Measurements from ENCODE around the gene NFRKB. TPM values are rescaled to one million over a fixed set of nuclear protein-coding genes. Genes with fewer than 3 reads are reported as not detected.
A peak's percentile ranks its signal among the peaks of the same experiment; 100 is the strongest.

The NFRKB gene
- total and polyA plus RNA-seq, 3 donors from 2014 or later = 48.1 to 81.3 (median 61.2) TPM

DNA sequence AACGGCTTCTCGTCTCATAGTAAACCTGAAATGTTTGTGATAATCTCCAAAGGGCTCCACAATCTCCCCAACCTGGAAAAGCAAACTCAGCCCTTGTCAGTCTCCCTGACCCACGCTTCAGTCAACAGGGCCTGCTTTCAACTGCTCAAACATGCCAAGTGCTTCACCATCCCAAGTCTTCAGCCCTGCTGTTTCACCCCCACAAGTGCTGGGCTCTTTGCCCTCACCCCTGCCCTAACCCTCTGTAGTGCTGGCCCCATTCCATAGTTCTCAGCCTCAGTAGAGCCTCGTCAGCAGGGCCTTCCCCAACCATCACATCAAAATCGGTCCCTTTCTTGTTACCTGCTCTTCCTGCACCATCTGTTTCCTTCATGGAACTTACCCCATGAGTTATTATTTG, 43.4 kb upstream of the NFRKB start:
- Histone ChIP-seq H3K4me3 (no peak overlapping the region), H3K27ac (no peak overlapping the region), H3K27me3 (no peaks in the 10 kb centered on the region), H3K4me1 (no peaks in the 10 kb centered on the region), H3K36me3 (ENCODE audit: low read depth, missing control alignments) (no peaks in the 10 kb centered on the region), H3K9me3 (no peaks in the 10 kb centered on the region)
- TF ChIP-seq, protein P1, sequence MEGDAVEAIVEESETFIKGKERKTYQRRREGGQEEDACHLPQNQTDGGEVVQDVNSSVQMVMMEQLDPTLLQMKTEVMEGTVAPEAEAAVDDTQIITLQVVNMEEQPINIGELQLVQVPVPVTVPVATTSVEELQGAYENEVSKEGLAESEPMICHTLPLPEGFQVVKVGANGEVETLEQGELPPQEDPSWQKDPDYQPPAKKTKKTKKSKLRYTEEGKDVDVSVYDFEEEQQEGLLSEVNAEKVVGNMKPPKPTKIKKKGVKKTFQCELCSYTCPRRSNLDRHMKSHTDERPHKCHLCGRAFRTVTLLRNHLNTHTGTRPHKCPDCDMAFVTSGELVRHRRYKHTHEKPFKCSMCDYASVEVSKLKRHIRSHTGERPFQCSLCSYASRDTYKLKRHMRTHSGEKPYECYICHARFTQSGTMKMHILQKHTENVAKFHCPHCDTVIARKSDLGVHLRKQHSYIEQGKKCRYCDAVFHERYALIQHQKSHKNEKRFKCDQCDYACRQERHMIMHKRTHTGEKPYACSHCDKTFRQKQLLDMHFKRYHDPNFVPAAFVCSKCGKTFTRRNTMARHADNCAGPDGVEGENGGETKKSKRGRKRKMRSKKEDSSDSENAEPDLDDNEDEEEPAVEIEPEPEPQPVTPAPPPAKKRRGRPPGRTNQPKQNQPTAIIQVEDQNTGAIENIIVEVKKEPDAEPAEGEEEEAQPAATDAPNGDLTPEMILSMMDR (IDR thresholded peaks at IDR 0.05) = no peak
- no peak for TF ChIP-seq POLR2A (IDR thresholded peaks at IDR 0.05)
- DNase-seq = no peak
- intact Hi-C loops (cut with DNase I; ENCODE audit: low total_unique reads) = no loop called here
- 81 to 98% methylated on average over 5 of the region's 5 CpGs for WGBS, 2 donors

DNA sequence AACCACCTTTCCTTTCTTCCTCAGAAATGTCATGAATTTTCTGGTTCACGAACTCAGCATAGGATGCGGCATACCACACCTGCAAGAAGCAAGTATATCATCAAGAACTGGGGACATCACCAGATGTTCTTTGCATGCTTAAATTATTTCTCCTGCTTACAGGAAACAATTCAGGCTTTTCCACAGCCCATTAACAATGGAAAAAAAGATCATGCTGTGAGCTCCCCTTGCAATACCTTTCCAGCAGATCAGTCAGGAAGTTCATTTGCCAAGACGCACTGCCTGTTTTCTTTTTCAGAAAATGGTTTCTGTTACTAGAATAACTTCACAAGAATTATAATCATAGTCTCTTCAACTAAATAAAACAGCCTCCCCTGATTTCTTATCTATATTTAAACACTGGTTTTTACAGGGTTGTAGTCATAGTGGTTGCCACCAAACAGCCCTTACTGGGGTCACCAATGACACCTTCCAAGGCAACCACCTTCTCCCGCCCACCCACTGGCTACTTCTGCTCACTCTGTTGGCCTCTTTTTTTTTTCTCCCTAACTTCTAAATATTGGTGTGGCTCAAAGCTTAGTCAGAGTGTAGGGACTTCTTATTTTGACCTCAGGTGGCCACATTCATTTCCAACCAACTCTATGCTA, 42.3 kb upstream of the NFRKB start:
- no peak for DNase-seq
- Histone ChIP-seq H3K27ac (no peak overlapping the region), H3K4me3 (no peak overlapping the region), H3K36me3 (ENCODE audit: low read depth, missing control alignments) (no peaks in the 10 kb centered on the region), H3K4me1 (no peaks in the 10 kb centered on the region), H3K27me3 (no peaks in the 10 kb centered on the region), H3K9me3 (no peaks in the 10 kb centered on the region)
- TF ChIP-seq POLR2A (IDR thresholded peaks at IDR 0.05) = no peak
- intact Hi-C loops (cut with DNase I; ENCODE audit: low total_unique reads) = no loop called here
- WGBS, 2 donors = 88 to 95% methylated on average over 4 of the region's 4 CpGs

- intact Hi-C loops (cut with DNase I; ENCODE audit: low total_unique reads) = no loop called here
- Histone ChIP-seq H3K36me3 (ENCODE audit: low read depth, missing control alignments) (no peaks in the 10 kb centered on the region), H3K27ac (no peak overlapping the region), H3K4me3 (no peak overlapping the region), H3K4me1 (no peaks in the 10 kb centered on the region), H3K27me3 (no peaks in the 10 kb centered on the region), H3K9me3 (no peaks in the 10 kb centered on the region)
- DNase-seq = no peak
- WGBS, 2 donors = 93 to 95% methylated on average over 3 of the region's 3 CpGs
- TF ChIP-seq, protein P1 (IDR thresholded peaks at IDR 0.05) = no peak
- TF ChIP-seq POLR2A (IDR thresholded peaks at IDR 0.05) = no peak
Measured at GRCh38 chr11:129935723-129936122, 40.3 kb upstream of the NFRKB start.

DNA sequence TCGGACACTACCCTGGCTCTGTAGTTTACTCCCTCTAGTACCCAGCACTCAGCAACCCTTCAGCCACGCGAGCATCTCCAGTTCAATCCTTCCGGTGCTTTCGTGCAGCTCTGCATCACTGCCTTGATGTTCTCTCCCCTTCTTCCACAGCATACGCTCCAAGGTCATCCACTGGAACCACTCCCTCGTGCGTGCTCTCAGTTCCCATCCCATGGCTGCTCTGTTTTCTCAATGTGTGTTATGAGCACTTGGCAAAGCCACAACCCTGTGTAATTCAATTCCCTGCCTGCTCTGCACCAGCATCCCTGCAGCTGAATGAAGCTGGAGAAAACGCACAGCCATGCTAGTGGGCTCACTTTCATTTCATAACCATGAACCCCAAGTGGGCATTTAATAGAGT, 38.5 kb upstream of the NFRKB start:
- Histone ChIP-seq H3K27ac (no peak overlapping the region), H3K9me3 (no peaks in the 10 kb centered on the region), H3K4me3 (no peak overlapping the region), H3K36me3 (ENCODE audit: low read depth, missing control alignments) (no peaks in the 10 kb centered on the region), H3K4me1 (no peaks in the 10 kb centered on the region), H3K27me3 (no peaks in the 10 kb centered on the region)
- 55% methylated on average over 9 of the region's 9 CpGs for WGBS, 2 donors
- no peak for TF ChIP-seq POLR2A (IDR thresholded peaks at IDR 0.05)
- TF ChIP-seq, protein P1 (IDR thresholded peaks at IDR 0.05) = no peak
- DNase-seq = peak; percentile 46
- intact Hi-C loops (cut with DNase I; ENCODE audit: low total_unique reads) = no loop called here

- Histone ChIP-seq H3K9me3 (no peaks in the 10 kb centered on the region), H3K4me3 (no peak overlapping the region), H3K4me1 (no peaks in the 10 kb centered on the region), H3K27me3 (no peaks in the 10 kb centered on the region), H3K36me3 (ENCODE audit: low read depth, missing control alignments) (no peaks in the 10 kb centered on the region), H3K27ac (no peak overlapping the region)
- TF ChIP-seq POLR2A (IDR thresholded peaks at IDR 0.05) = no peak
- TF ChIP-seq, protein P1 (IDR thresholded peaks at IDR 0.05) = no peak
- intact Hi-C loops (cut with DNase I; ENCODE audit: low total_unique reads) = no loop called here
- DNase-seq = no peak
- 90 to 100% methylated on average over 1 of the region's 1 CpG for WGBS, 2 donors
Measured at GRCh38 chr11:129933262-129933661, 37.9 kb upstream of the NFRKB start.
